ENCODE results near the gene FBLN7. TPM values are rescaled to one million over a fixed set of nuclear protein-coding genes. Genes with fewer than 3 reads are reported as not detected.

Gene FBLN7
- total and polyA plus RNA-seq, 4 donors = 0.77 to 7.0 (median 1.9) TPM

- H3K9me3 ChIP-seq (ENCODE audit: control insufficient read depth in 4 of 4, insufficient read depth in 3 of 4, low read length in 3 of 4) = peaks cover 0 to 3% (median 0%) of the 10 kb centered on the region in 4 donors
- TF ChIP-seq, protein P1, sequence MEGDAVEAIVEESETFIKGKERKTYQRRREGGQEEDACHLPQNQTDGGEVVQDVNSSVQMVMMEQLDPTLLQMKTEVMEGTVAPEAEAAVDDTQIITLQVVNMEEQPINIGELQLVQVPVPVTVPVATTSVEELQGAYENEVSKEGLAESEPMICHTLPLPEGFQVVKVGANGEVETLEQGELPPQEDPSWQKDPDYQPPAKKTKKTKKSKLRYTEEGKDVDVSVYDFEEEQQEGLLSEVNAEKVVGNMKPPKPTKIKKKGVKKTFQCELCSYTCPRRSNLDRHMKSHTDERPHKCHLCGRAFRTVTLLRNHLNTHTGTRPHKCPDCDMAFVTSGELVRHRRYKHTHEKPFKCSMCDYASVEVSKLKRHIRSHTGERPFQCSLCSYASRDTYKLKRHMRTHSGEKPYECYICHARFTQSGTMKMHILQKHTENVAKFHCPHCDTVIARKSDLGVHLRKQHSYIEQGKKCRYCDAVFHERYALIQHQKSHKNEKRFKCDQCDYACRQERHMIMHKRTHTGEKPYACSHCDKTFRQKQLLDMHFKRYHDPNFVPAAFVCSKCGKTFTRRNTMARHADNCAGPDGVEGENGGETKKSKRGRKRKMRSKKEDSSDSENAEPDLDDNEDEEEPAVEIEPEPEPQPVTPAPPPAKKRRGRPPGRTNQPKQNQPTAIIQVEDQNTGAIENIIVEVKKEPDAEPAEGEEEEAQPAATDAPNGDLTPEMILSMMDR (IDR thresholded peaks at IDR 0.05; ENCODE audit: control extremely low read depth, extremely low read depth) = no peak
- H3K36me3 ChIP-seq (ENCODE audit: control insufficient read depth in 4 of 4, insufficient read depth in 4 of 4, low read length in 4 of 4) = peaks cover 0 to 6% (median 3%) of the 10 kb centered on the region in 4 donors
- H3K4me3 ChIP-seq = no peak overlapping the region
- H3K27ac ChIP-seq (ENCODE audit: low read depth in 1 of 2, low read length in 1 of 2) = no peak overlapping the region
- H3K4me1 ChIP-seq (ENCODE audit: control insufficient read depth in 5 of 5, insufficient read depth in 5 of 5, low read length in 5 of 5) = peaks cover 0 to 3% (median 0%) of the 10 kb centered on the region in 5 donors
- ATAC-seq (ENCODE audit: insufficient read depth, low FRiP score) (no peak), DNase-seq (no peak)
- H3K9ac ChIP-seq (ENCODE audit: insufficient read depth in 1 of 2, low read length in 2 of 2) = no peak overlapping the region
- H3K27me3 ChIP-seq (ENCODE audit: control insufficient read depth in 3 of 3, insufficient read depth in 3 of 3, low read length in 2 of 3) = no peaks in the 10 kb centered on the region
Measured at GRCh38 chr2:112229348-112229747, 91.2 kb downstream of the FBLN7 start.

- DNase-seq (no peak), ATAC-seq (ENCODE audit: insufficient read depth, low FRiP score) (no peak)
- H3K4me3 ChIP-seq = no peak overlapping the region
- H3K27me3 ChIP-seq (ENCODE audit: control insufficient read depth in 3 of 3, insufficient read depth in 3 of 3, low read length in 2 of 3) = no peaks in the 10 kb centered on the region
- H3K9ac ChIP-seq (ENCODE audit: insufficient read depth in 1 of 2, low read length in 2 of 2) = no peak overlapping the region
- 99% methylated on average over 3 of the region's 3 CpGs for WGBS, 2 donors
- TF ChIP-seq, protein P1 (IDR thresholded peaks at IDR 0.05; ENCODE audit: control extremely low read depth, extremely low read depth) = no peak
- peaks cover 2 to 6% (median 4%) of the 10 kb centered on the region in 4 donors for H3K36me3 ChIP-seq (ENCODE audit: control insufficient read depth in 4 of 4, insufficient read depth in 4 of 4, low read length in 4 of 4)
- peaks cover 0 to 3% (median 0%) of the 10 kb centered on the region in 4 donors for H3K9me3 ChIP-seq (ENCODE audit: control insufficient read depth in 4 of 4, insufficient read depth in 3 of 4, low read length in 3 of 4)
- peaks cover 0 to 3% (median 0%) of the 10 kb centered on the region in 5 donors for H3K4me1 ChIP-seq (ENCODE audit: control insufficient read depth in 5 of 5, insufficient read depth in 5 of 5, low read length in 5 of 5)
- no peak overlapping the region for H3K27ac ChIP-seq (ENCODE audit: low read depth in 1 of 2, low read length in 1 of 2)
Measured at GRCh38 chr2:112230371-112230770, 92.2 kb downstream of the FBLN7 start.

Other genes with a start within 250 kb of the FBLN7 start
- gene MERTK, start 239.8 kb upstream of the FBLN7 start, total RNA-seq = 10 to 100 TPM; 20.2 to 24.7 TPM
- gene MERTK, start 239.8 kb upstream of the FBLN7 start, polyA plus RNA-seq = 10 to 100 TPM in 1 of 2 donors, 1 to 10 TPM in 1; 5.5 to 33.1 TPM
- 10 to 100 TPM; 21.8 to 26.4 TPM for gene TMEM87B, start 83.1 kb upstream of the FBLN7 start, total RNA-seq
- gene TMEM87B, start 83.1 kb upstream of the FBLN7 start, polyA plus RNA-seq = 10 to 100 TPM; 11.2 to 14.4 TPM
- 10 to 100 TPM in 1 of 2 donors, 1 to 10 TPM in 1; 6.5 to 24.9 TPM for gene ZC3H8, start 116.7 kb downstream of the FBLN7 start, total RNA-seq
- 1 to 10 TPM; 2.1 to 4.1 TPM for gene ZC3H8, start 116.7 kb downstream of the FBLN7 start, polyA plus RNA-seq
- gene ZC3H6, start 137.2 kb downstream of the FBLN7 start, total RNA-seq = 10 to 100 TPM in 1 of 2 donors, 1 to 10 TPM in 1; 9.6 to 15.5 TPM
- gene ZC3H6, start 137.2 kb downstream of the FBLN7 start, polyA plus RNA-seq = 1 to 10 TPM; 1.1 to 3.5 TPM